Thyroid gland (tissue), 4 donors: Measurements from ENCODE around the gene SLC51A.

ENCODE experiments used
- CTCF ChIP-seq, 6 experiments: fragments of 200-600 bp in 3 of 6; fragments of 450-650 bp in 3 of 6; sonication (generic) in 3 of 6; IDR thresholded peaks; one replicate each; pipeline ENCODE4 v1.5.1; 2016 to 2019; ENCODE audit warnings: antibody characterized with exemption in 6 of 6, mild to moderate bottlenecking in 2 of 6, inconsistent platforms in 1 of 6, moderate library complexity in 1 of 6
- POLR2A ChIP-seq, 2 donors: fragments of 450-650 bp; IDR thresholded peaks; one replicate each; pipeline ENCODE4 v1.6.1; 2017; ENCODE audit warnings: antibody characterized with exemption in 2 of 2, mild to moderate bottlenecking in 2 of 2, moderate library complexity in 1 of 2

GRCh38 chr3:196222876-196223595 lies 6.7 kb downstream of the SLC51A start:
- TF ChIP-seq CTCF (IDR thresholded peaks at IDR 0.05) (no peak), POLR2A (IDR thresholded peaks at IDR 0.05) (no peak)
